ENCODE measurements around the gene SHBG. TPM values are rescaled to one million over a fixed set of nuclear protein-coding genes. Genes with fewer than 3 reads are reported as not detected.
A peak's percentile ranks its signal among the peaks of the same experiment; 100 is the strongest.

SHBG gene
- total RNA-seq, 2 experiments from 2014 or later, result not detected

- Mint-ChIP-seq H3K27me3 (no peaks in the 10 kb centered on the region), H3K9me3 (no peaks in the 10 kb centered on the region), H3K4me1 (ENCODE audit: low read depth) (peaks cover 12% of the 10 kb centered on the region), H3K27ac (peak overlapping the region; percentile 10), H3K36me3 (ENCODE audit: low read depth) (peaks cover 49% of the 10 kb centered on the region), H3K4me3 (no peak overlapping the region)
- CTCF ChIA-PET, result no interaction called here
- H3K4me1 ChIP-seq (ENCODE audit: insufficient read depth, low read length), result peaks cover 5% of the 10 kb centered on the region
- POLR2A ChIA-PET, result interaction anchor here (6.5 kb wide), 1 partner anchor 9 kb away, joined by 47 read pairs; the partner anchor contains the start of genes TP53 and WRAP53
- peaks cover 12 to 13% of the 10 kb centered on the region in 2 experiments for H3K9me3 ChIP-seq (ENCODE audit: control insufficient read depth in 1 of 2, insufficient read depth in 1 of 2, low read length in 2 of 2)
- no peak overlapping the region for H3K4me3 ChIP-seq (ENCODE audit: low read length)
- no peak for TF ChIP-seq CTCF (IDR thresholded peaks at IDR 0.05)
- H3K36me3 ChIP-seq (ENCODE audit: insufficient read depth, low read length), result peaks cover 40% of the 10 kb centered on the region
- no peak overlapping the region for H3K27ac ChIP-seq (ENCODE audit: low read depth in 1 of 2, low read length in 2 of 2)
- DNase-seq (no peak), ATAC-seq (ENCODE audit: poor library complexity) (no peak)
- H3K27me3 ChIP-seq (ENCODE audit: control insufficient read depth in 1 of 2, insufficient read depth in 2 of 2, low read length in 2 of 2), result no peaks in the 10 kb centered on the region
- intact Hi-C loops (cut with DNase I, micrococcal nuclease), result no loop called here
These were observed 47.6 kb downstream of the SHBG start for GRCh38 chr17:7677388-7678067.

Other genes starting within 250 kb of the SHBG start
- 10 to 100 TPM; 11.0 to 12.4 TPM for gene TNK1, start 249.0 kb upstream of the SHBG start, total RNA-seq
- 10 to 100 TPM; 66.3 to 70.3 TPM for gene PLSCR3, start 235.6 kb upstream of the SHBG start, total RNA-seq
- 10 to 100 TPM; 29.0 to 29.4 TPM for gene TMEM256, start 226.0 kb upstream of the SHBG start, total RNA-seq
- gene NLGN2, start 222.3 kb upstream of the SHBG start, total RNA-seq, result 1 to 10 TPM; 7.6 to 8.4 TPM
- gene SPEM1, start 209.8 kb upstream of the SHBG start, total RNA-seq, result not detected
- gene SPEM2, start 204.5 kb upstream of the SHBG start, total RNA-seq, result not detected
- not detected for gene SPEM3, start 201.3 kb upstream of the SHBG start, total RNA-seq
- 1 to 10 TPM; 6.8 to 7.1 TPM for gene TMEM102, start 194.7 kb upstream of the SHBG start, total RNA-seq
- gene FGF11, start 190.6 kb upstream of the SHBG start, total RNA-seq, result 1 to 10 TPM; 1.5 to 1.7 TPM
- 1 to 10 TPM; 1.6 to 2.2 TPM for gene CHRNB1, start 185.1 kb upstream of the SHBG start, total RNA-seq
- gene ZBTB4, start 150.5 kb upstream of the SHBG start, total RNA-seq, result 10 to 100 TPM; 55.1 to 55.6 TPM
- under 1 TPM in 1 of 2 experiments, not detected in 1; 0.17 TPM for gene SLC35G6, start 148.7 kb upstream of the SHBG start, total RNA-seq
- gene POLR2A, start 145.8 kb upstream of the SHBG start, total RNA-seq, result 100 to 1,000 TPM; 491 to 501 TPM
- gene TNFSF12, start 81.1 kb upstream of the SHBG start, total RNA-seq, result 10 to 100 TPM; 17.0 to 19.1 TPM
- 1 to 10 TPM; 1.1 to 1.7 TPM for gene TNFSF13, start 71.4 kb upstream of the SHBG start, total RNA-seq
- gene SENP3, start 68.2 kb upstream of the SHBG start, total RNA-seq, result 10 to 100 TPM; 27.7 to 28.9 TPM
- under 1 TPM; 0.33 to 0.95 TPM for gene CD68, start 50.5 kb upstream of the SHBG start, total RNA-seq
- 10 to 100 TPM; 12.0 to 12.9 TPM for gene MPDU1, start 46.3 kb upstream of the SHBG start, total RNA-seq
- gene SOX15, start 40.0 kb upstream of the SHBG start, total RNA-seq, result under 1 TPM in 1 of 2 experiments, not detected in 1; 0.30 TPM
- gene FXR2, start 15.2 kb upstream of the SHBG start, total RNA-seq, result 10 to 100 TPM; 20.6 to 22.5 TPM
- gene SAT2, start 2.3 kb upstream of the SHBG start, total RNA-seq, result 10 to 100 TPM; 55.7 to 60.3 TPM
- gene ATP1B2, start 20.8 kb downstream of the SHBG start, total RNA-seq, result under 1 TPM; 0.17 to 0.69 TPM
- gene TP53, start 57.4 kb downstream of the SHBG start, total RNA-seq, result 10 to 100 TPM; 25.8 to 26.0 TPM
- 1 to 10 TPM; 3.9 to 4.0 TPM for gene WRAP53, start 58.3 kb downstream of the SHBG start, total RNA-seq
- gene EFNB3, start 75.1 kb downstream of the SHBG start, total RNA-seq, result not detected
- not detected for gene DNAH2, start 87.6 kb downstream of the SHBG start, total RNA-seq
- 100 to 1,000 TPM; 189 to 191 TPM for gene KDM6B, start 204.1 kb downstream of the SHBG start, total RNA-seq
- gene TMEM88, start 224.9 kb downstream of the SHBG start, total RNA-seq, result 10 to 100 TPM; 29.3 to 29.6 TPM
- gene NAA38, start 227.4 kb downstream of the SHBG start, total RNA-seq, result 10 to 100 TPM; 15.4 to 16.3 TPM
- 1 to 10 TPM; 8.7 TPM for gene CYB5D1, start 227.9 kb downstream of the SHBG start, total RNA-seq